Peyer's patch (tissue), 4 donors: ENCODE results near the gene DCUN1D3.

Experiments
- POLR2A ChIP-seq, 2 donors: fragments of 450-650 bp; IDR thresholded peaks; one replicate each; pipeline ENCODE4 v1.5.1; 2017; ENCODE audit warnings: antibody characterized with exemption in 2 of 2, mild to moderate bottlenecking in 2 of 2, moderate library complexity in 2 of 2
- TF ChIP-seq, protein P1 (sequence below), 6 experiments: fragments of 450-650 bp in 4 of 6; fragments of 200-600 bp in 2 of 6; sonication (generic) in 1 of 6; IDR thresholded peaks; one replicate each; pipeline ENCODE4 v1.5.1; 2017 to 2019; ENCODE audit warnings: antibody characterized with exemption in 6 of 6, mild to moderate bottlenecking in 3 of 6, moderate library complexity in 1 of 6

- TF ChIP-seq, protein P1, sequence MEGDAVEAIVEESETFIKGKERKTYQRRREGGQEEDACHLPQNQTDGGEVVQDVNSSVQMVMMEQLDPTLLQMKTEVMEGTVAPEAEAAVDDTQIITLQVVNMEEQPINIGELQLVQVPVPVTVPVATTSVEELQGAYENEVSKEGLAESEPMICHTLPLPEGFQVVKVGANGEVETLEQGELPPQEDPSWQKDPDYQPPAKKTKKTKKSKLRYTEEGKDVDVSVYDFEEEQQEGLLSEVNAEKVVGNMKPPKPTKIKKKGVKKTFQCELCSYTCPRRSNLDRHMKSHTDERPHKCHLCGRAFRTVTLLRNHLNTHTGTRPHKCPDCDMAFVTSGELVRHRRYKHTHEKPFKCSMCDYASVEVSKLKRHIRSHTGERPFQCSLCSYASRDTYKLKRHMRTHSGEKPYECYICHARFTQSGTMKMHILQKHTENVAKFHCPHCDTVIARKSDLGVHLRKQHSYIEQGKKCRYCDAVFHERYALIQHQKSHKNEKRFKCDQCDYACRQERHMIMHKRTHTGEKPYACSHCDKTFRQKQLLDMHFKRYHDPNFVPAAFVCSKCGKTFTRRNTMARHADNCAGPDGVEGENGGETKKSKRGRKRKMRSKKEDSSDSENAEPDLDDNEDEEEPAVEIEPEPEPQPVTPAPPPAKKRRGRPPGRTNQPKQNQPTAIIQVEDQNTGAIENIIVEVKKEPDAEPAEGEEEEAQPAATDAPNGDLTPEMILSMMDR (IDR thresholded peaks at IDR 0.05) = no peak
- no peak for TF ChIP-seq POLR2A (IDR thresholded peaks at IDR 0.05)
Observed at GRCh38 chr16:20886320-20886719, 13.8 kb downstream of the DCUN1D3 start.
